ENCODE measurements around the gene CDCA3.

CDCA3 gene

DNA sequence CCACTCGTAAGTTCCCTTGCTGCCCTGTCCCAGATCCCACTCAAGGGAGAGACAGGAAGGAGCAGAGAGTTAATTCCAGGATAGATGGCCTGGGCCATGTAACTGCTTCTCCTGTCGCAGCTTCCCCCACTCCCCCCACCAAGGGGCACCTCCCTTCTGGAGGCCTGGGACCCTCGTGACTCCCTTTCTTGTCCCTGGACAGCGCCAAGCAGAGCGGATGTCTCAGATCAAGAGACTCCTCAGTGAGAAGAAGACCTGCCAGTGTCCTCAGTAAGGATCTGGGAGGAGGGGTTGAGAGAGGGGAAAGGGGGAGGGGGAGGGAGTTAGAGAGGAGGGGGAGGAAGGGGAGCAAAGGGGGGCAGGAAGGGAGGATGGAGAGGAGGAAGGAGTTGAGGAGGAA lies 32.4 kb downstream of the CDCA3 start:
- in situ Hi-C loops (cut with HindIII; ENCODE audit: low sequenced_read_pairs): no loop called here
- no peak for DNase-seq (ENCODE audit: low read depth)
- TF ChIP-seq, protein P1, sequence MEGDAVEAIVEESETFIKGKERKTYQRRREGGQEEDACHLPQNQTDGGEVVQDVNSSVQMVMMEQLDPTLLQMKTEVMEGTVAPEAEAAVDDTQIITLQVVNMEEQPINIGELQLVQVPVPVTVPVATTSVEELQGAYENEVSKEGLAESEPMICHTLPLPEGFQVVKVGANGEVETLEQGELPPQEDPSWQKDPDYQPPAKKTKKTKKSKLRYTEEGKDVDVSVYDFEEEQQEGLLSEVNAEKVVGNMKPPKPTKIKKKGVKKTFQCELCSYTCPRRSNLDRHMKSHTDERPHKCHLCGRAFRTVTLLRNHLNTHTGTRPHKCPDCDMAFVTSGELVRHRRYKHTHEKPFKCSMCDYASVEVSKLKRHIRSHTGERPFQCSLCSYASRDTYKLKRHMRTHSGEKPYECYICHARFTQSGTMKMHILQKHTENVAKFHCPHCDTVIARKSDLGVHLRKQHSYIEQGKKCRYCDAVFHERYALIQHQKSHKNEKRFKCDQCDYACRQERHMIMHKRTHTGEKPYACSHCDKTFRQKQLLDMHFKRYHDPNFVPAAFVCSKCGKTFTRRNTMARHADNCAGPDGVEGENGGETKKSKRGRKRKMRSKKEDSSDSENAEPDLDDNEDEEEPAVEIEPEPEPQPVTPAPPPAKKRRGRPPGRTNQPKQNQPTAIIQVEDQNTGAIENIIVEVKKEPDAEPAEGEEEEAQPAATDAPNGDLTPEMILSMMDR (IDR thresholded peaks at IDR 0.05; ENCODE audit: low read depth, low read length, missing control alignments): no peak

DNA sequence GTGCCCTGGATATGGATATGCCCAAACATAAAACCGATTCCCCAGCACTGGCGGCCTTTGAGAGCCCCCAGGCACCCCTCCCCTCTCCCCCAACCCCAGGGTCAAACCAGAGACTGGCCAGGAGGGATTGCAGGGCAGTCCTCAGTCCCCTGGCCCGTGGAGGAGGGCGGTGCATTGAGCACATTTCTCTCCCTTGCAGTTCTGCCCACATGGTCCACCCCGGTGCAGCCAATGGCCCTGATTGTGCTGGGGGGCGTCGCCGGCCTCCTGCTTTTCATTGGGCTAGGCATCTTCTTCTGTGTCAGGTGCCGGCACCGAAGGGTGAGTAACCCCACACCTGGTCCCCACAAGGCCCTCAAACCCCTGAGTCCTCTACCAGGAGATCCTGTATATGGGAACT lies 32.9 kb downstream of the CDCA3 start:
- TF ChIP-seq, protein P1 (IDR thresholded peaks at IDR 0.05; ENCODE audit: low read depth, low read length, missing control alignments): no peak
- in situ Hi-C loops (cut with HindIII; ENCODE audit: low sequenced_read_pairs): no loop called here
- no peak for DNase-seq (ENCODE audit: low read depth)

More for the DNA sequence above, 32.4 kb downstream of the CDCA3 start:
- H3K4me3 ChIP-seq (ENCODE audit: low read depth, low read length): no peak overlapping the region

DNA sequence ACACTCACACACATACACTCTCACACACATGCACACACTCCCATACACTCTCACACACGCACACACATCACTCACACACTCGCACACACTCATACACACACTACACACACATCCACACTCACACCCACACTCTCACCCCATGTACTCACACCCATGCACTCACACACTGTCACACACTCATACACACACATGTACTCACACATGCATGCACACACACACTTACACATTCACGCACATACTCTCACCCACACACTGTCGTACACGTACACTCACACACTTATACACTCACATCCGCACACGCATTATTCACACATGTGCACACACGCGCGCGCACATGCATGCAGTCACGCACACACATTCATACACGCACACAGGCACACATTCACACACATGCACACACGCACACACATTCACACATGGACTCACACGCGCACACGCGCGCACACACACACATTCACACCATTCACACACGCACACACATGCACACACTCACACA lies 33.4 kb downstream of the CDCA3 start:
- no peak for DNase-seq (ENCODE audit: low read depth)
- in situ Hi-C loops (cut with HindIII; ENCODE audit: low sequenced_read_pairs): no loop called here
- no peak overlapping the region for H3K4me3 ChIP-seq (ENCODE audit: low read depth, low read length)
- TF ChIP-seq, protein P1 (IDR thresholded peaks at IDR 0.05; ENCODE audit: low read depth, low read length, missing control alignments): no peak

More for the DNA sequence above, 32.9 kb downstream of the CDCA3 start:
- no peak overlapping the region for H3K4me3 ChIP-seq (ENCODE audit: low read depth, low read length)

DNA sequence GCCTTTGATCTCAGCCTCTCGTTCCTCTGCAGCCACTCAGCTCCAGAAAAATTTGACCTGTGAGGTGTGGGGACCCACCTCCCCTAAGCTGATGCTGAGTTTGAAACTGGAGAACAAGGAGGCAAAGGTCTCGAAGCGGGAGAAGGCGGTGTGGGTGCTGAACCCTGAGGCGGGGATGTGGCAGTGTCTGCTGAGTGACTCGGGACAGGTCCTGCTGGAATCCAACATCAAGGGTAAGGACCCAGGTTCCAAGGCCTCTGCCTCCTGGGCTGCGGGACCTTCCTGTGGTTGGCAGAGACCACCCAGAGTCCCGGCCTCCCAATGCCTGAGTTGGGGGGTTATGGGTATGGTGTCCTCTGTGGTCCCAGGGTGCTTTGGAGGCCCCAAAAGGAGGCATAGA lies 34.0 kb downstream of the CDCA3 start:
- H3K4me3 ChIP-seq (ENCODE audit: low read depth, low read length): no peak overlapping the region
- no peak for DNase-seq (ENCODE audit: low read depth)
- TF ChIP-seq, protein P1 (IDR thresholded peaks at IDR 0.05; ENCODE audit: low read depth, low read length, missing control alignments): no peak
- in situ Hi-C loops (cut with HindIII; ENCODE audit: low sequenced_read_pairs): no loop called here

DNA sequence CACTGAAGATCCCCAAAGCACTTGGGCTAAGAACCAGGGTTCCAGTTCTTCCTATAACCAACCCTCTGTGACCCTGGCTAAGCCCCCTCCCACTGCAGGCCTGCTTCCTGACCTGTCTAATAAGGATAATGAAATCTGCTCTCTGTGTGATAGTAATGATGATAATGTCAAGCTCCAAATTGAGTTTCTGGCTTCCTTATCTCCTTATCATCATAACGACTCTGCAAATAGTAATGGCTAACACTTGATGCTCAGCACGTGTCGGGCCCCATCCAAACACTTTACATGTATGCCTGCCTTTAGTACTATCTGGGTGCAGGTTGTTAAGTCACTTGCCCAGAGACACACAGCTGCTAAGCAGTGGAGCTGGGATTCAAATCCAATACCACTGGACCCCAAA lies 34.5 kb downstream of the CDCA3 start:
- TF ChIP-seq, protein P1 (IDR thresholded peaks at IDR 0.05; ENCODE audit: low read depth, low read length, missing control alignments): no peak
- no peak overlapping the region for H3K4me3 ChIP-seq (ENCODE audit: low read depth, low read length)
- DNase-seq (ENCODE audit: low read depth): no peak
- in situ Hi-C loops (cut with HindIII; ENCODE audit: low sequenced_read_pairs): no loop called here

DNA sequence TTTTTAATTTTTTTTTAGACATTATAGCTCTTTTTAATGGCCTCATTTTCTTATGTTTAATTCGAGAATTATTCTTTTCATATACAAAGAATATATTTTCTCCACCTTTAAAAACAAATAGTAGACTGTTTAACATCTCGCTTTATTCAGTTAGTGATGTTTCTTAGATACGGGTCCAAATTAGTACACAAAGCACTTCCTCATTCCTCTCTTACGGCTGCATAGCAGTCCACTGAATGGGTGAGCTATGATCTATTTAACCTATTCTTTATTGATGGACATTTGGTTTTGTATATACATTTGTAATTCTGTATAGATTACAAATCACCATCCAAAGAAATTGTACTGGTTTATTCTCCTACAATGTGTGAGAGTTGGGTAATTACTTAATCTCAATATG lies 37.7 kb downstream of the CDCA3 start:
- in situ Hi-C loops (cut with HindIII; ENCODE audit: low sequenced_read_pairs): loop anchor here (5.0 kb wide), 1 partner anchor 46 kb away; the partner anchor contains the start of gene PTMS
- TF ChIP-seq, protein P1 (IDR thresholded peaks at IDR 0.05; ENCODE audit: low read depth, low read length, missing control alignments): no peak
- no peak overlapping the region for H3K4me3 ChIP-seq (ENCODE audit: low read depth, low read length)
- no peak for DNase-seq (ENCODE audit: low read depth)
